Upper lobe of left lung (tissue), 6 donors: ENCODE measurements around the gene TTC34. TPM values are rescaled to one million over a fixed set of nuclear protein-coding genes. Genes with fewer than 3 reads are reported as not detected.
"Not testable (repeated sequence)": the region's sequence is repeated elsewhere in the genome, so short reads cannot be mapped to it uniquely, and the experiment has no call there.

ENCODE experiments used
- ATAC-seq, 2 donors: fragments of 200-7000 bp; cut with Tn5 transposase; one replicate each; pipeline ENCODE4 v1.9.1; 2022; ENCODE audit warnings: mild to moderate bottlenecking in 2 of 2, moderate library complexity in 2 of 2; ENCODE audit not compliant: low FRiP score in 2 of 2
- DNase-seq, 2 donors: peaks; one replicate each; pipeline ENCODE4 v3.0.0-alpha.2; 2019 to 2020
- H3K27ac ChIP-seq, 4 donors: fragments of 200-600 bp; sonication (generic); one replicate each; pipeline ENCODE4 v1.5.1; 2016 to 2019
- H3K27me3 ChIP-seq, 4 donors: fragments of 200-600 bp; sonication (generic); one replicate each; pipeline ENCODE4 v1.5.1; 2017 to 2019
- H3K36me3 ChIP-seq, 4 donors: fragments of 200-600 bp; sonication (generic); one replicate each; pipeline ENCODE4 v1.5.1; 2016 to 2019
- H3K4me1 ChIP-seq, 4 donors: fragments of 200-600 bp; sonication (generic); one replicate each; pipeline ENCODE4 v1.5.1; 2018 to 2019
- H3K4me3 ChIP-seq, 4 donors: fragments of 200-600 bp; sonication (generic); one replicate each; pipeline ENCODE4 v1.5.1; 2017 to 2019; ENCODE audit warnings: mild to moderate bottlenecking in 2 of 4, moderate library complexity in 1 of 4
- H3K9me3 ChIP-seq, 4 donors: fragments of 200-600 bp; sonication (generic); one replicate each; pipeline ENCODE4 v1.5.1; 2018 to 2019
- CTCF ChIP-seq, 6 experiments: fragments of 450-650 bp in 4 of 6; fragments of 200-600 bp in 2 of 6; sonication (generic) in 2 of 6; IDR thresholded peaks; one replicate each; pipeline ENCODE4 v1.5.1; 2016 to 2019; ENCODE audit warnings: antibody characterized with exemption in 6 of 6
- EP300 ChIP-seq, 4 donors: sonication (generic); formaldehyde crosslinking; IDR thresholded peaks; one replicate each; pipeline ENCODE4 v1.5.1; 2017; ENCODE audit warnings: antibody characterized with exemption in 4 of 4, control low read depth in 2 of 4
- POLR2A ChIP-seq, 4 donors: fragments of 450-650 bp; IDR thresholded peaks; one replicate each; pipeline ENCODE4 v1.5.1; 2016 to 2017; ENCODE audit warnings: antibody characterized with exemption in 4 of 4, mild to moderate bottlenecking in 2 of 4
- POLR2AphosphoS5 ChIP-seq, 2 donors: sonication (generic); formaldehyde crosslinking; IDR thresholded peaks; one replicate each; pipeline ENCODE4 v1.5.1; 2017; ENCODE audit warnings: antibody characterized with exemption in 2 of 2
- WGBS, 2 donors: methylation state at CpG; one replicate each; pipeline ENCODE4 v1.1.5; 2017 to 2018; 5-methylcytosine and 5-hydroxymethylcytosine counted together
- total RNA-seq, 6 donors: library from RNA; depleted of rRNA in 4 of 6; stranded (reverse); fragments of >200 nt in 4 of 6; gene quantifications; one replicate each; pipeline versions ENCODE4 v1.1.0 to v1.2.1, GENCODE V29; 2016 to 2021
- donor health status: DM: no; HTN: no; CAD: no; lungs with moderate emphysema.
- donor health status: DM: no; HTN: yes; CAD: no; lungs with severe emphysema.

The TTC34 gene
- total RNA-seq, 6 donors from 2014 or later, result 0.76 to 4.2 (median 2.1) TPM

- 84 to 85% methylated on average over 21 to 22 of the region's 30 CpGs for WGBS, 2 donors
- peaks cover 0 to 17% (median 0%) of the 10 kb centered on the region in 4 donors for H3K27me3 ChIP-seq
- H3K36me3 ChIP-seq, result no peaks in the 10 kb centered on the region
- DNase-seq (peak; percentile 19 to 52), ATAC-seq (no peak)
- H3K4me1 ChIP-seq, result peaks cover 0 to 4% (median 0%) of the 10 kb centered on the region in 4 donors
- peaks cover 8 to 26% (median 13%) of the 10 kb centered on the region in 4 donors for H3K9me3 ChIP-seq
- no peak overlapping the region for H3K27ac ChIP-seq
- H3K4me3 ChIP-seq, result no peak overlapping the region
- TF ChIP-seq EP300 (IDR thresholded peaks at IDR 0.05) (no peak), POLR2AphosphoS5 (IDR thresholded peaks at IDR 0.05) (no peak), POLR2A (IDR thresholded peaks at IDR 0.05) (no peak), CTCF (IDR thresholded peaks at IDR 0.05) (no peak)
These were observed 17.8 kb downstream of the TTC34 start for GRCh38 chr1:2783435-2784397.

DNA sequence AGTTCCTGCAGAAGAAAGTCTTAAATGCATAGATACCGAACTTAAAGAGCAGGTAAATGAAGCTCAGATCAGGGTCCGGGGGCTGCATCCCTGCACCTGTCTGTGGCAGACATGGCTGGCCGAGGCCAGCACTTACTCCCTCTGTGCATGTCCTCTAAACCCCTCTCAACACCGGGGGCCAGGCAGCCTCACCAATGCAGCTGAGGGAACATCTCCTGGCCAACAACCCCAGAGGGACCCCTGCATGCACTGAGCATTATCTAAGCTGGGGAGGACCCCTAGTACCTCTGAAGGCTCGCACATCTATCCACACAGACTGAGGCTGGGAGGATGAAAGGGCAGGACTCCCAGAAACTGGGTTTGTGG, 18.4 kb downstream of the TTC34 start:
- Histone ChIP-seq H3K4me1 (peaks cover 0 to 4% (median 0%) of the 10 kb centered on the region in 4 donors), H3K4me3 (no peak overlapping the region), H3K27me3 (peaks cover 0 to 12% (median 0%) of the 10 kb centered on the region in 4 donors), H3K36me3 (no peaks in the 10 kb centered on the region), H3K27ac (no peak overlapping the region), H3K9me3 (peaks cover 8 to 26% (median 13%) of the 10 kb centered on the region in 4 donors)
- ATAC-seq (no peak), DNase-seq (peak; percentile 1 to 14)
- WGBS, 2 donors, result 90 to 99% methylated on average over 2 to 5 of the region's 5 CpGs
- TF ChIP-seq POLR2A (IDR thresholded peaks at IDR 0.05) (no peak), POLR2AphosphoS5 (IDR thresholded peaks at IDR 0.05) (no peak), CTCF (IDR thresholded peaks at IDR 0.05) (no peak), EP300 (IDR thresholded peaks at IDR 0.05) (no peak)

DNA sequence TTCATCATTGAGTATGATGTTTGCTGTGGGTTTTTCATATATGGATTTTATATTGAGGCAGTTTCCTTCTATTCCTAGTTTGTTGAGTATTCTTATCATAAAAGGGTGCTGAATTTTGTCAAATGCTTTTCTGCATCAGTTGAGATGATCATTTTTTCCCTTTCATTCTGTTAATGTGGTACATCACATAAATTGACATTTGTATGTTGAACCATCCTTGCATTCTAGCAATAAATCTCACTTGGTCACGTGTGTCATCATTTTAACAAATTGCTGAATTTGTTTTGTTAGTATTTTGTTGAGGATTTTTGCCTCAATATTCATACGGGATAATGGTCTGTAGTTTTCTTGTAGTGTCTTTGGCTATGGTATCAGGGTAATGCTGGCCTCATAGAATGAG, 19.9 kb downstream of the TTC34 start:
- Histone ChIP-seq H3K27ac (no peak overlapping the region), H3K27me3 (no peaks in the 10 kb centered on the region), H3K36me3 (no peaks in the 10 kb centered on the region), H3K4me3 (no peak overlapping the region), H3K9me3 (peaks cover 8 to 26% (median 13%) of the 10 kb centered on the region in 4 donors), H3K4me1 (peaks cover 0 to 2% (median 0%) of the 10 kb centered on the region in 4 donors)
- no peak for ATAC-seq
- WGBS, 2 donors, result 65 to 72% methylated on average over 2 of the region's 2 CpGs
- TF ChIP-seq POLR2AphosphoS5 (IDR thresholded peaks at IDR 0.05) (no peak), POLR2A (IDR thresholded peaks at IDR 0.05) (no peak), EP300 (IDR thresholded peaks at IDR 0.05) (no peak)
- DNase-seq, result no peak

GRCh38 chr1:2778220-2778592, 23.3 kb downstream of the TTC34 start:
- ATAC-seq (peak in 1 of 2 donors; percentile 63), DNase-seq (peak; percentile 18 to 23)
- peaks cover 8 to 22% (median 13%) of the 10 kb centered on the region in 4 donors for H3K9me3 ChIP-seq
- TF ChIP-seq CTCF (IDR thresholded peaks at IDR 0.05), result no peak
- no peak for TF ChIP-seq POLR2A (IDR thresholded peaks at IDR 0.05)
- no peak for TF ChIP-seq EP300 (IDR thresholded peaks at IDR 0.05)
- no peak for TF ChIP-seq POLR2AphosphoS5 (IDR thresholded peaks at IDR 0.05)
- H3K4me1 ChIP-seq, result no peaks in the 10 kb centered on the region
- no peak overlapping the region for H3K4me3 ChIP-seq
- no peaks in the 10 kb centered on the region for H3K27me3 ChIP-seq
- 4 to 24% methylated on average over 3 of the region's 3 CpGs for WGBS, 2 donors
- H3K27ac ChIP-seq, result no peak overlapping the region
- no peaks in the 10 kb centered on the region for H3K36me3 ChIP-seq

DNA sequence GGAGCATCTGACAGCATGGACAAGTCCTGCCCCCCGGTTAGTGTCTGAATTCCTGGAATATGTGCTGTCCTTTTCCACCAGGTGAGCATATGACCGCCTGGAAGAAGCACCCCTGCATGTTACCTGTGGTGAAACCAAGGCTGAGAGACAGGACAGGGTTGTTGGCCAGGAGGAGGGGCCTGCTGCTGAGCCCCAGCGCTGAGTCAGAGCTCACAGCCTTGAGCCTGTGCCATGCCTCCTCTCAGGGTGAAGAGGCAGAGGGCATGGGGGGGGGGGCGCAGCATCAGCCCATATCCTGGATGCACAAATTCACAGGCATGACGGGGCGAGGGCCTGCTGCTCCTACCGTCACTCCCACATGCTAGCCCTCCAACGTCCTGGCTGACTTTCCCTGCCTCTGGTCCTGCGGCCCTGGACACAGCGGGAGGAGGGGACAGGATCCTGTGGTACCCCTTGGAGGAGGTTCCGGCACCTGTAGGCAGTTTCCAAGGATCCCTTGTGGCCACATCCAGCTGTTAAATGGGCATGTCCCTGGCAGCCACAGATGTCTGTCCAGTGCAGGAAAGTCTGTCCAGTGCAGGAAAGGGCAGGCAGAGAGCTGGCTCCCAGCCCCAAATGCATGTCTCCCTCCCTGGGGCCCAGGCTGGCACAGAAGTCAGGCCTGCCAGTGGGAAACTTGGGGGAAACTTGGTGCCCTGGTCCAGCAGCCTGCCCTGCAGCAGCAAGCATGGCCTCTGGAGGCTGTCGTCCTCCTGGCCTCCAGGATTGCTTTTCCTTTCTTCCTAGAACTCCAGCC, 23.9 kb downstream of the TTC34 start:
- 58 to 62% methylated on average over 9 to 12 of the region's 12 CpGs for WGBS, 2 donors
- Histone ChIP-seq H3K36me3 (no peaks in the 10 kb centered on the region), H3K27me3 (no peaks in the 10 kb centered on the region), H3K4me1 (no peaks in the 10 kb centered on the region), H3K9me3 (peaks cover 8 to 17% (median 12%) of the 10 kb centered on the region in 4 donors), H3K4me3 (no peak overlapping the region), H3K27ac (no peak overlapping the region)
- peak in 1 of 2 donors; percentile 40 for ATAC-seq
- DNase-seq, result peak; percentile 16 to 38
- TF ChIP-seq POLR2A (IDR thresholded peaks at IDR 0.05) (no peak), CTCF (IDR thresholded peaks at IDR 0.05) (no peak), POLR2AphosphoS5 (IDR thresholded peaks at IDR 0.05) (no peak), EP300 (IDR thresholded peaks at IDR 0.05) (no peak)

- ATAC-seq, H3K27ac ChIP-seq, H3K27me3 ChIP-seq, H3K9me3 ChIP-seq, DNase-seq, H3K36me3 ChIP-seq, H3K4me3 ChIP-seq, H3K4me1 ChIP-seq: not testable (repeated sequence)
- WGBS, 2 donors, result 50 to 74% methylated on average over 1 to 3 of the region's 4 CpGs
These were observed 26.2 kb downstream of the TTC34 start for GRCh38 chr1:2775333-2775732.

- not testable (repeated sequence) for H3K9me3 ChIP-seq, DNase-seq, H3K36me3 ChIP-seq, H3K27me3 ChIP-seq, H3K4me3 ChIP-seq, H3K4me1 ChIP-seq, H3K27ac ChIP-seq
- peak in 1 of 2 donors; percentile 72 for ATAC-seq
- WGBS, 2 donors, result 60 to 65% methylated on average over 3 to 8 of the region's 8 CpGs
These were observed 33.4 kb downstream of the TTC34 start for GRCh38 chr1:2768052-2768451.
